Thoracic aorta (tissue), 2 donors: ENCODE data around the gene IRF2BPL. TPM values are rescaled to one million over a fixed set of nuclear protein-coding genes. Genes with fewer than 3 reads are reported as not detected.

ENCODE experiments used
- ATAC-seq: fragments of 150-250 bp; one replicate; pipeline ENCODE4 v1.8.0; 2017; ENCODE audit warnings: low read depth; ENCODE audit not compliant: insufficient number of reproducible peaks, low FRiP score
- DNase-seq: peaks from one replicate; pipeline ENCODE4 v3.0.0-alpha.2; 2020; ENCODE audit warnings: low spot score
- H3K27ac ChIP-seq, 2 donors: fragments of 200-600 bp; sonication (generic); 1 replicate in 1 of 2; 2 replicates in 1 of 2; pipeline ENCODE4 v1.5.1; 2016; ENCODE audit warnings: mild to moderate bottlenecking in 2 of 2, moderate library complexity in 2 of 2
- H3K27me3 ChIP-seq: fragments of 200-600 bp; sonication (generic); replicated peaks from 2 replicates; pipeline ENCODE4 v1.6.0; 2016; ENCODE audit warnings: mild to moderate bottlenecking; ENCODE audit not compliant: insufficient read depth
- H3K36me3 ChIP-seq: fragments of 200-600 bp; sonication (generic); one replicate; pipeline ENCODE4 v1.5.1; 2016
- H3K4me1 ChIP-seq, 2 donors: fragments of 200-600 bp; sonication (generic); 1 replicate in 1 of 2; 2 replicates in 1 of 2; pipeline versions ENCODE4 v1.5.1 to v1.6.0; 2016; ENCODE audit warnings: low read depth in 2 of 2, mild to moderate bottlenecking in 1 of 2; ENCODE audit not compliant: control insufficient read depth in 1 of 2
- H3K4me3 ChIP-seq: fragments of 200-600 bp; sonication (generic); 2 replicates; pipeline ENCODE4 v1.5.1; 2016; ENCODE audit warnings: mild to moderate bottlenecking
- H3K9me3 ChIP-seq: fragments of 200-600 bp; sonication (generic); 2 replicates; pipeline ENCODE4 v1.5.1; 2016
- total RNA-seq, 2 donors: library from RNA; depleted of rRNA; stranded (reverse); fragments of >200 nt; gene quantifications; one replicate each; pipeline versions ENCODE4 v1.1.0 to v1.2.3, GENCODE V29; 2016
- TF ChIP-seq, protein P1 (sequence below): fragments of 200-600 bp; sonication (generic); IDR thresholded peaks from one replicate; pipeline ENCODE4 v1.5.1; 2019; ENCODE audit warnings: antibody characterized with exemption

IRF2BPL gene
- total RNA-seq, 2 donors from 2014 or later = 49.6 to 69.7 TPM

DNA sequence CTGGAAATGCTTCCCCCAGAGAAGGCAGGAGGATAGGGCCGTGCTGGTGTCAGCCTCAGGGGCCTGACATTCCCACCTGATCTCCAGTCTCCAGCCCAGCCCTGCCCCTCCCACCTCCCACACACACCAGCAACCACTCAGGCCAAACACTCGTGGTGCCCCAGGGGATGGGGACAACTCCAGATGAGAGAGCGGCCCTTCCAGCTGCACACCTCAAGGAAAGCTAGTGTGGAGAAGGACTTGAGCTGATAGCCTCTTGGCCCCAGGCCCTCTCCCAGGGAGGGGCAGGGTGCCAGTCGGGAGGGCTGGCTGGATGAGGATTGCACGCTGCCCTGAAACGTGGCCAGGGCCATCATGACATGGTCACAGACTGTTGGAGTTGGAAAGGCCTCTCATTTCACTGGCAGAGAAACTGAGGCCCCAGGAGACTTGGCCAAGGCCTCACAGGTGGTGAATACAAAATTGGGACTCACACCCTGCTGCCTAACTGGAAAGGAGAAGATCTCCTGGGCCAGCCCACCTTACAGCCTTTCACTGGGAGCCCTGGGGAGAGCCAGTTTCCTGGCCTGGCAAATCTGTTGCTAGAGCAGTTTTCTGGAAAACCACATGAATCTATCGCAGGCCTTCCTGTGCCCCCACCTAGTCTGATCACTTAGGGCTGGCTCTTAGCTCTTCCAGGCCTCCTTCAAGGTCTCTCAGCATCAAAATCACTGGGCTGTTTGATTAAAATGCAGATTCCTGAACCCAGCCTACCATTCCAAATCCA, 52.1 kb downstream of the IRF2BPL start:
- DNase-seq = no peak
- Histone ChIP-seq H3K27me3 (no peaks in the 10 kb centered on the region), H3K27ac (no peak overlapping the region), H3K9me3 (no peaks in the 10 kb centered on the region), H3K36me3 (no peaks in the 10 kb centered on the region), H3K4me3 (no peak overlapping the region), H3K4me1 (peaks cover 0 to 12% of the 10 kb centered on the region in 2 donors)
- TF ChIP-seq, protein P1, sequence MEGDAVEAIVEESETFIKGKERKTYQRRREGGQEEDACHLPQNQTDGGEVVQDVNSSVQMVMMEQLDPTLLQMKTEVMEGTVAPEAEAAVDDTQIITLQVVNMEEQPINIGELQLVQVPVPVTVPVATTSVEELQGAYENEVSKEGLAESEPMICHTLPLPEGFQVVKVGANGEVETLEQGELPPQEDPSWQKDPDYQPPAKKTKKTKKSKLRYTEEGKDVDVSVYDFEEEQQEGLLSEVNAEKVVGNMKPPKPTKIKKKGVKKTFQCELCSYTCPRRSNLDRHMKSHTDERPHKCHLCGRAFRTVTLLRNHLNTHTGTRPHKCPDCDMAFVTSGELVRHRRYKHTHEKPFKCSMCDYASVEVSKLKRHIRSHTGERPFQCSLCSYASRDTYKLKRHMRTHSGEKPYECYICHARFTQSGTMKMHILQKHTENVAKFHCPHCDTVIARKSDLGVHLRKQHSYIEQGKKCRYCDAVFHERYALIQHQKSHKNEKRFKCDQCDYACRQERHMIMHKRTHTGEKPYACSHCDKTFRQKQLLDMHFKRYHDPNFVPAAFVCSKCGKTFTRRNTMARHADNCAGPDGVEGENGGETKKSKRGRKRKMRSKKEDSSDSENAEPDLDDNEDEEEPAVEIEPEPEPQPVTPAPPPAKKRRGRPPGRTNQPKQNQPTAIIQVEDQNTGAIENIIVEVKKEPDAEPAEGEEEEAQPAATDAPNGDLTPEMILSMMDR = no peak
- ATAC-seq = no peak

DNA sequence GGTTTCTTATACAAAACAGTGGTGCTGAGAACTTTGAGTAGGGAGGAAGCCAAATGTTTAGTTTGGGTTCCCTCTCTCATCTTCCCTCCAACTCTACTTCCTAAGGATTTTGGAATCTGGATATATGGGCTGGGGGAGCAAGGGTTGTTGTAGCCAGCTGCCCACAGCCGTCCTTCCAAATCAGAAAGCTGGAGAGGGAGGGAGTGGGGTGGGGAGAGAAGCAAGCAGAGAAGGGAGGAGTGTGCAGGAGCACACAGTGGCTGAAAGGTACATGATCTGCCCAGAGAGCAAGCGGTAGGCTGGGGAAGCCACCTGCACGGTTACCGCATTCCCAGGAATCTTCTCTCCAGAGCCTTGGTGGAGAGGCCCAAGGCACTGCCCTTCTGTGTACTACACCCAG, 52.7 kb downstream of the IRF2BPL start:
- no peaks in the 10 kb centered on the region for H3K36me3 ChIP-seq
- peaks cover 0 to 12% of the 10 kb centered on the region in 2 donors for H3K4me1 ChIP-seq
- TF ChIP-seq, protein P1 = no peak
- H3K4me3 ChIP-seq = no peak overlapping the region
- H3K27me3 ChIP-seq = no peaks in the 10 kb centered on the region
- H3K27ac ChIP-seq = no peak overlapping the region
- H3K9me3 ChIP-seq = no peaks in the 10 kb centered on the region
- ATAC-seq (no peak), DNase-seq (no peak)

DNA sequence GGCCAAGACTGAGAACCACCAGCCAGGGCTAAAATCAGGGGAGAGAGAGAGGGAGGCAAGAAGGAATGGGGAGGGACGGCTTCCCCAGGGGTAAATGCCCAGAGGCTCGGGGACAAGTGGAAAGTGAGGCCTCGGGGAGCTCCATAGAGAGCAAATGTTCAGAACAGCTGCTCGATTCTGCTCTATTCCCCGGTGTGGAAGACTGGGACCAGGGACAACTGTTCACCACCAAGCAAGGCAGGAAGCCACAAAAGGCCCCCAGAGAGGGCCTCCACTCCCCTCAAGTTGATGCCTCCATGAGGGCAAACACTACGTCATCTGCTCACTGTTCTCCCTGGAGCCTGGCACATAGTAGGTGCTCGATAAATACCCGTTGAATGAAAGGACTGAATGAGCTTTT, 53.5 kb downstream of the IRF2BPL start:
- no peak overlapping the region for H3K4me3 ChIP-seq
- H3K36me3 ChIP-seq = no peaks in the 10 kb centered on the region
- H3K9me3 ChIP-seq = no peaks in the 10 kb centered on the region
- DNase-seq (no peak), ATAC-seq (no peak)
- TF ChIP-seq, protein P1 = no peak
- peaks cover 0 to 12% of the 10 kb centered on the region in 2 donors for H3K4me1 ChIP-seq
- no peak overlapping the region for H3K27ac ChIP-seq
- no peaks in the 10 kb centered on the region for H3K27me3 ChIP-seq

Other genes starting within 250 kb of the IRF2BPL start
- 10 to 100 TPM; 19.5 to 24.5 TPM for gene ANGEL1, start 215.8 kb downstream of the IRF2BPL start, total RNA-seq
- gene LRRC74A, start 202.3 kb downstream of the IRF2BPL start, total RNA-seq = not detected
- gene CIPC, start 69.5 kb upstream of the IRF2BPL start, total RNA-seq = 10 to 100 TPM; 38.3 to 44.4 TPM
- not detected for gene ZDHHC22, start 113.1 kb upstream of the IRF2BPL start, total RNA-seq
- under 1 TPM in 1 of 2 donors, not detected in 1; under 0.01 TPM for gene TMEM63C, start 153.1 kb upstream of the IRF2BPL start, total RNA-seq
- not detected for gene NGB, start 242.5 kb upstream of the IRF2BPL start, total RNA-seq